ENCODE results near the gene ME1.

DNA sequence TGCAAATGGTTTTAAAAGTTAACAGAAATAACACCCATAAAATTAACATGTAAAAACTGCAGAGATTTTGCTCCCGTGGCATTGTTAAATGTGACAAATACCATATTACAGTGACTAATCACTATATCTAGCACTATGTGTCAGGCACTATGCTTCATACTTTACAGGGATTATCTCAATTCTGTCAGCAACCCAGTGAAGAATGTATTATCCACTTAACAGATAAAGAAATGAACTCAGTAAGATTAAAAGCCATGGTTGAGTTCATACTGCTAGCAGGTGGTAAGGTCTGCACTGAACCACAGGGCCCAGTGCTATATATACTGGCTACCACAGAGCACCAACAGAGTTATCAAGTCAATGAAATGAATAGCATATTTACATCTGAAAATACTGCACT, 172.3 kb downstream of the ME1 start:
- TF ChIP-seq, protein P1, sequence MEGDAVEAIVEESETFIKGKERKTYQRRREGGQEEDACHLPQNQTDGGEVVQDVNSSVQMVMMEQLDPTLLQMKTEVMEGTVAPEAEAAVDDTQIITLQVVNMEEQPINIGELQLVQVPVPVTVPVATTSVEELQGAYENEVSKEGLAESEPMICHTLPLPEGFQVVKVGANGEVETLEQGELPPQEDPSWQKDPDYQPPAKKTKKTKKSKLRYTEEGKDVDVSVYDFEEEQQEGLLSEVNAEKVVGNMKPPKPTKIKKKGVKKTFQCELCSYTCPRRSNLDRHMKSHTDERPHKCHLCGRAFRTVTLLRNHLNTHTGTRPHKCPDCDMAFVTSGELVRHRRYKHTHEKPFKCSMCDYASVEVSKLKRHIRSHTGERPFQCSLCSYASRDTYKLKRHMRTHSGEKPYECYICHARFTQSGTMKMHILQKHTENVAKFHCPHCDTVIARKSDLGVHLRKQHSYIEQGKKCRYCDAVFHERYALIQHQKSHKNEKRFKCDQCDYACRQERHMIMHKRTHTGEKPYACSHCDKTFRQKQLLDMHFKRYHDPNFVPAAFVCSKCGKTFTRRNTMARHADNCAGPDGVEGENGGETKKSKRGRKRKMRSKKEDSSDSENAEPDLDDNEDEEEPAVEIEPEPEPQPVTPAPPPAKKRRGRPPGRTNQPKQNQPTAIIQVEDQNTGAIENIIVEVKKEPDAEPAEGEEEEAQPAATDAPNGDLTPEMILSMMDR (IDR thresholded peaks at IDR 0.05) = no peak
- TF ChIP-seq POLR2A (IDR thresholded peaks at IDR 0.05) = no peak

All from esophagus squamous epithelium (tissue), 4 donors.